ENCODE measurements around the gene SLX4IP. TPM values are rescaled to one million over a fixed set of nuclear protein-coding genes. Genes with fewer than 3 reads are reported as not detected.

The SLX4IP gene
- total RNA-seq, 1 donor from 2014 or later: 8.6 TPM

DNA sequence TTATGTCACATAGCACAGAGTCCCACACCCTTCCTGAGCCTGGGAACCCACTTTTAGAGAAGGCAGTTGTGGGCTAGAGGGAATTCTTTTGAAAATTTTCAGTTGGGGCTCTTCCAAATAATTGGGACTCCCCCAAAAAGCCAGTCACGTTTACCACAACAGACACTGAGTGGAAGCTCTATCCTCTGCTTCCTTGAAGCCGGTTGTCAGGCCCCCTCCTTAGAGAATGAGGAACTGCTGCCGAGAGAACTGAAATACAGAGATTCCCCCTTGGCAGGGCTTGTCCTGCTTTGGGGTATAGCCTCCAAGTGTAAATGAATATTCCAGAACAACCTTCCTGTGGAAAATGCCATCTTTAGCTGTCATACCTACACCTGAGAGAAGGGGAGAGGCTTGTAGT lies 241.4 kb downstream of the SLX4IP start:
- Mint-ChIP-seq H3K4me3 (no peak overlapping the region), H3K36me3 (ENCODE audit: low read depth) (no peaks in the 10 kb centered on the region), H3K27me3 (peaks cover 33% of the 10 kb centered on the region), H3K4me1 (peaks cover 21% of the 10 kb centered on the region), H3K27ac (no peak overlapping the region), H3K9me3 (no peaks in the 10 kb centered on the region)
- intact Hi-C loops (cut with micrococcal nuclease): loop anchor here (10.0 kb wide), 1 partner anchor 462 kb away; the partner anchor contains the start of gene SNAP25
- TF ChIP-seq, protein P1, sequence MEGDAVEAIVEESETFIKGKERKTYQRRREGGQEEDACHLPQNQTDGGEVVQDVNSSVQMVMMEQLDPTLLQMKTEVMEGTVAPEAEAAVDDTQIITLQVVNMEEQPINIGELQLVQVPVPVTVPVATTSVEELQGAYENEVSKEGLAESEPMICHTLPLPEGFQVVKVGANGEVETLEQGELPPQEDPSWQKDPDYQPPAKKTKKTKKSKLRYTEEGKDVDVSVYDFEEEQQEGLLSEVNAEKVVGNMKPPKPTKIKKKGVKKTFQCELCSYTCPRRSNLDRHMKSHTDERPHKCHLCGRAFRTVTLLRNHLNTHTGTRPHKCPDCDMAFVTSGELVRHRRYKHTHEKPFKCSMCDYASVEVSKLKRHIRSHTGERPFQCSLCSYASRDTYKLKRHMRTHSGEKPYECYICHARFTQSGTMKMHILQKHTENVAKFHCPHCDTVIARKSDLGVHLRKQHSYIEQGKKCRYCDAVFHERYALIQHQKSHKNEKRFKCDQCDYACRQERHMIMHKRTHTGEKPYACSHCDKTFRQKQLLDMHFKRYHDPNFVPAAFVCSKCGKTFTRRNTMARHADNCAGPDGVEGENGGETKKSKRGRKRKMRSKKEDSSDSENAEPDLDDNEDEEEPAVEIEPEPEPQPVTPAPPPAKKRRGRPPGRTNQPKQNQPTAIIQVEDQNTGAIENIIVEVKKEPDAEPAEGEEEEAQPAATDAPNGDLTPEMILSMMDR (IDR thresholded peaks at IDR 0.05): no peak
- POLR2A ChIA-PET: interaction anchor here (0.7 kb wide), 1 partner anchor 45 kb away, joined by 9 read pairs; no protein-coding TSS in a partner anchor
- ATAC-seq (ENCODE audit: low read depth): no peak
- DNase-seq: no peak
- CTCF ChIA-PET: no interaction called here

Other genes starting within 250 kb of the SLX4IP start
- gene SNAP25, start 216.5 kb upstream of the SLX4IP start, total RNA-seq: not detected in 2 replicates
- 8.1 and 8.6 TPM in 2 replicates for gene MKKS, start 1.1 kb upstream of the SLX4IP start, total RNA-seq
- gene JAG1, start 238.7 kb downstream of the SLX4IP start, total RNA-seq: not detected in 2 replicates

All from activated B cell treated with CpG ODN at 0.5 μM for 24 hours (primary cell).